ENCODE results near the gene RHOA. TPM values are rescaled to one million over a fixed set of nuclear protein-coding genes. Genes with fewer than 3 reads are reported as not detected.

Gene RHOA
- total RNA-seq, 6 experiments from 2014 or later: 703 to 739 (median 716) TPM

GRCh38 chr3:49415931-49416601 is 4.3 kb upstream of the RHOA start:
- TF ChIP-seq CTCF (IDR thresholded peaks at IDR 0.05): no peak
- no peak for DNase-seq
- Mint-ChIP-seq H3K27ac (peak overlapping the region; percentile 17), H3K4me3 (no peak overlapping the region; the same call in 1 of the 2 replicates), H3K36me3 (ENCODE audit: low read depth) (peaks cover 44% of the 10 kb centered on the region), H3K4me1 (ENCODE audit: low read depth) (peaks cover 43% of the 10 kb centered on the region), H3K27me3 (ENCODE audit: insufficient read depth) (peaks cover 3% of the 10 kb centered on the region; the same call in 1 of the 2 replicates), H3K9me3 (no peaks in the 10 kb centered on the region)

GRCh38 chr3:49414753-49415152 is 3.0 kb upstream of the RHOA start:
- no peak for TF ChIP-seq CTCF (IDR thresholded peaks at IDR 0.05)
- Mint-ChIP-seq H3K9me3 (no peaks in the 10 kb centered on the region), H3K27me3 (ENCODE audit: insufficient read depth) (peaks cover 3% of the 10 kb centered on the region; the same call in 1 of the 2 replicates), H3K4me1 (ENCODE audit: low read depth) (peaks cover 40% of the 10 kb centered on the region), H3K4me3 (no peak overlapping the region), H3K36me3 (ENCODE audit: low read depth) (peaks cover 50% of the 10 kb centered on the region), H3K27ac (peak overlapping the region; percentile 38; the same call in 1 of the 2 replicates)
- DNase-seq: no peak

GRCh38 chr3:49413338-49413734 is 1.6 kb upstream of the RHOA start:
- Mint-ChIP-seq H3K27ac (peak overlapping the region; percentile 97), H3K27me3 (ENCODE audit: insufficient read depth) (peaks cover 3% of the 10 kb centered on the region; the same call in 1 of the 2 replicates), H3K4me3 (peak overlapping the region; percentile 97), H3K36me3 (ENCODE audit: low read depth) (peaks cover 55% of the 10 kb centered on the region), H3K9me3 (no peaks in the 10 kb centered on the region), H3K4me1 (ENCODE audit: low read depth) (peaks cover 49% of the 10 kb centered on the region)
- no peak for TF ChIP-seq CTCF (IDR thresholded peaks at IDR 0.05)
- no peak for DNase-seq

- peak overlapping the region; percentile 97 for H3K4me3 Mint-ChIP-seq
Measured at GRCh38 chr3:49412632-49413337, 1.0 kb upstream of the RHOA start.

GRCh38 chr3:49411535-49411967 is 225 bp downstream of the RHOA start:
- H3K36me3 Mint-ChIP-seq (ENCODE audit: low read depth): peaks cover 45% of the 10 kb centered on the region
- no peak for TF ChIP-seq CTCF (IDR thresholded peaks at IDR 0.05)
- H3K9me3 Mint-ChIP-seq: no peaks in the 10 kb centered on the region
- peaks cover 4% of the 10 kb centered on the region; the same call in 1 of the 2 replicates for H3K27me3 Mint-ChIP-seq (ENCODE audit: insufficient read depth)
- DNase-seq: no peak
- peaks cover 56% of the 10 kb centered on the region for H3K4me1 Mint-ChIP-seq (ENCODE audit: low read depth)
- peak overlapping the region; percentile 97 for H3K27ac Mint-ChIP-seq
- peak overlapping the region; percentile 98 for H3K4me3 Mint-ChIP-seq

More at GRCh38 chr3:49412632-49413337, 1.0 kb upstream of the RHOA start:
- Mint-ChIP-seq H3K9me3 (no peaks in the 10 kb centered on the region), H3K4me1 (ENCODE audit: low read depth) (peaks cover 49% of the 10 kb centered on the region), H3K36me3 (ENCODE audit: low read depth) (peaks cover 53% of the 10 kb centered on the region), H3K27ac (peak overlapping the region; percentile 97), H3K27me3 (ENCODE audit: insufficient read depth) (peaks cover 3% of the 10 kb centered on the region; the same call in 1 of the 2 replicates)
- no peak for TF ChIP-seq CTCF (IDR thresholded peaks at IDR 0.05)
- no peak for DNase-seq

All from HFFc6 (cell line).